Effector memory CD4-positive, alpha-beta T cell (primary cell): ENCODE data around the gene PACS1.

Experiments used
- DNase-seq, 3 donors: peaks; one replicate each; pipeline ENCODE4 v3.0.0-alpha.2; 2020
- H3K27ac ChIP-seq: 2 replicates; pipeline ENCODE4 v1.7.0; 2013; ENCODE audit warnings: mild to moderate bottlenecking, low read length, moderate library complexity; ENCODE audit not compliant: insufficient read depth, poor library complexity, severe bottlenecking
- H3K27me3 ChIP-seq: replicated peaks from 2 replicates; pipeline ENCODE4 v1.7.0; 2013; ENCODE audit warnings: mild to moderate bottlenecking, low read length; ENCODE audit not compliant: insufficient read depth, control insufficient read depth, poor library complexity, severe bottlenecking
- H3K36me3 ChIP-seq: 2 replicates; pipeline ENCODE4 v1.7.0; 2013; ENCODE audit warnings: mild to moderate bottlenecking, low read length, moderate library complexity; ENCODE audit not compliant: control insufficient read depth, insufficient read depth
- H3K4me1 ChIP-seq: 2 replicates; pipeline ENCODE4 v1.7.0; 2013; ENCODE audit warnings: low read length, mild to moderate bottlenecking; ENCODE audit not compliant: control insufficient read depth, insufficient read depth, poor library complexity, severe bottlenecking
- H3K4me3 ChIP-seq: 2 replicates; pipeline ENCODE4 v1.7.0; 2013; ENCODE audit warnings: low read length, low read depth, mild to moderate bottlenecking; ENCODE audit not compliant: insufficient read depth, poor library complexity, severe bottlenecking
- H3K9me3 ChIP-seq: 2 replicates; pipeline ENCODE4 v1.7.0; 2013; ENCODE audit warnings: mild to moderate bottlenecking, low read length, moderate library complexity; ENCODE audit not compliant: control insufficient read depth

Gene PACS1

GRCh38 chr11:66259225-66259624, 189.2 kb downstream of the PACS1 start:
- no peak overlapping the region for H3K4me3 ChIP-seq
- peaks cover 26% of the 10 kb centered on the region for H3K36me3 ChIP-seq
- H3K9me3 ChIP-seq = no peaks in the 10 kb centered on the region
- H3K27ac ChIP-seq = no peak overlapping the region
- H3K4me1 ChIP-seq = peaks cover 14% of the 10 kb centered on the region
- H3K27me3 ChIP-seq = no peaks in the 10 kb centered on the region
- no peak for DNase-seq

- Histone ChIP-seq H3K4me1 (peaks cover 14% of the 10 kb centered on the region), H3K27me3 (no peaks in the 10 kb centered on the region), H3K4me3 (no peak overlapping the region)
Measured at GRCh38 chr11:66259956-66260355, 189.9 kb downstream of the PACS1 start.

GRCh38 chr11:66261578-66261977, 191.5 kb downstream of the PACS1 start:
- no peaks in the 10 kb centered on the region for H3K9me3 ChIP-seq
- no peak for DNase-seq
- H3K27me3 ChIP-seq = no peaks in the 10 kb centered on the region
- no peak overlapping the region for H3K4me3 ChIP-seq
- H3K4me1 ChIP-seq = peaks cover 10% of the 10 kb centered on the region
- peaks cover 31% of the 10 kb centered on the region for H3K36me3 ChIP-seq
- H3K27ac ChIP-seq = no peak overlapping the region

More at GRCh38 chr11:66259956-66260355, 189.9 kb downstream of the PACS1 start:
- Histone ChIP-seq H3K27ac (no peak overlapping the region), H3K36me3 (peaks cover 31% of the 10 kb centered on the region), H3K9me3 (no peaks in the 10 kb centered on the region)
- no peak for DNase-seq

- H3K4me1 ChIP-seq = peaks cover 11% of the 10 kb centered on the region
- peaks cover 31% of the 10 kb centered on the region for H3K36me3 ChIP-seq
- H3K27ac ChIP-seq = no peak overlapping the region
- H3K9me3 ChIP-seq = no peaks in the 10 kb centered on the region
- DNase-seq = no peak
- no peak overlapping the region for H3K4me3 ChIP-seq
- H3K27me3 ChIP-seq = no peaks in the 10 kb centered on the region
Measured at GRCh38 chr11:66262191-66262590, 192.1 kb downstream of the PACS1 start.

GRCh38 chr11:66262696-66263095, 192.6 kb downstream of the PACS1 start:
- H3K4me1 ChIP-seq = peaks cover 14% of the 10 kb centered on the region
- H3K36me3 ChIP-seq = peaks cover 31% of the 10 kb centered on the region
- no peak overlapping the region for H3K4me3 ChIP-seq
- no peak for DNase-seq
- no peaks in the 10 kb centered on the region for H3K9me3 ChIP-seq
- no peak overlapping the region for H3K27ac ChIP-seq
- H3K27me3 ChIP-seq = no peaks in the 10 kb centered on the region

GRCh38 chr11:66263231-66263630, 193.2 kb downstream of the PACS1 start:
- H3K4me1 ChIP-seq = peaks cover 14% of the 10 kb centered on the region
- no peak overlapping the region for H3K4me3 ChIP-seq
- no peaks in the 10 kb centered on the region for H3K9me3 ChIP-seq
- no peak for DNase-seq
- no peak overlapping the region for H3K27ac ChIP-seq
- peaks cover 31% of the 10 kb centered on the region for H3K36me3 ChIP-seq
- no peaks in the 10 kb centered on the region for H3K27me3 ChIP-seq

GRCh38 chr11:66263785-66264184, 193.7 kb downstream of the PACS1 start:
- peaks cover 9% of the 10 kb centered on the region for H3K4me1 ChIP-seq
- DNase-seq = no peak
- H3K36me3 ChIP-seq = peaks cover 31% of the 10 kb centered on the region
- H3K27ac ChIP-seq = no peak overlapping the region
- no peak overlapping the region for H3K4me3 ChIP-seq
- H3K9me3 ChIP-seq = no peaks in the 10 kb centered on the region
- H3K27me3 ChIP-seq = no peaks in the 10 kb centered on the region

- no peak overlapping the region for H3K27ac ChIP-seq
- H3K36me3 ChIP-seq = peaks cover 31% of the 10 kb centered on the region
- no peaks in the 10 kb centered on the region for H3K9me3 ChIP-seq
- no peak for DNase-seq
- H3K4me1 ChIP-seq = peaks cover 13% of the 10 kb centered on the region
- H3K4me3 ChIP-seq = no peak overlapping the region
- H3K27me3 ChIP-seq = no peaks in the 10 kb centered on the region
Measured at GRCh38 chr11:66264383-66264782, 194.3 kb downstream of the PACS1 start.

- H3K36me3 ChIP-seq = peaks cover 31% of the 10 kb centered on the region
- no peak overlapping the region for H3K4me3 ChIP-seq
- no peaks in the 10 kb centered on the region for H3K9me3 ChIP-seq
- H3K27me3 ChIP-seq = no peaks in the 10 kb centered on the region
- DNase-seq = peak in 1 of 3 donors; percentile 16
- H3K4me1 ChIP-seq = peaks cover 19% of the 10 kb centered on the region
- H3K27ac ChIP-seq = no peak overlapping the region
Measured at GRCh38 chr11:66264914-66265313, 194.8 kb downstream of the PACS1 start.

GRCh38 chr11:66265531-66266377, 195.7 kb downstream of the PACS1 start:
- DNase-seq = no peak
- H3K4me1 ChIP-seq = peaks cover 20% of the 10 kb centered on the region
- no peak overlapping the region for H3K27ac ChIP-seq
- peaks cover 31% of the 10 kb centered on the region for H3K36me3 ChIP-seq
- H3K9me3 ChIP-seq = no peaks in the 10 kb centered on the region
- H3K27me3 ChIP-seq = no peaks in the 10 kb centered on the region
- no peak overlapping the region for H3K4me3 ChIP-seq
